ENCODE measurements around the gene LYSMD4.
"Not testable (repeated sequence)": the region's sequence is repeated elsewhere in the genome, so short reads cannot be mapped to it uniquely, and the experiment has no call there.

- not testable (repeated sequence) for TF ChIP-seq CTCF, POLR2A (IDR thresholded peaks at IDR 0.05)
Measured at GRCh38 chr15:99750326-99750725, 17.1 kb upstream of the LYSMD4 start.

Measured in vagina (tissue), 2 donors.